NT2/D1 (cell line): ENCODE data around the gene SMR3B.

Experiments used
- SUZ12 ChIP-seq: IDR thresholded peaks from 2 replicates; pipeline ENCODE4 v1.6.1; 2011; ENCODE audit not compliant: insufficient read length, insufficient read depth; ENCODE audit errors: extremely low read depth
- ZNF274 ChIP-seq: IDR thresholded peaks from 2 replicates; pipeline ENCODE4 v1.6.1; 2011; ENCODE audit warnings: mild to moderate bottlenecking, low read depth, low read length

DNA sequence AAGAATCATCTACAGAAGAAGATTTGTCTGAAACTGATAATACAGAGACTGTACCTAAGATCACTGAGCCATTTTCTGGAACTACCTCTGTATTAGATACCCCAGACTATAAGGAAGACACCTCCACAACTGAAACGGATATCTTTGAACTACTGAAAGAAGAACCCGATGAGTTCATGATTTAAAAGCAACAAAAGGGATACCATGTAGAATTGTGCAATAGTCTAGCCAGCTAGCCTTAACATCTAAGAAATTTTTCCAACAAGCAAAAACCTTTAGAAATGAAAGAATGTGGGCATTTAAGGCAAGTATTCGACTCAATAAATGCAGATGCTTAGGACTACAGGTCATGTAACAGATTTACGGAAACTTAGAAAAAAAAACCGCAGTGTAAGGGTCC lies 46.9 kb upstream of the SMR3B start:
- TF ChIP-seq ZNF274 (no peak), SUZ12 (no peak)
